A673 (cell line): ENCODE data around the gene GPR78.

Experiments
- EZH2 ChIP-seq: fragments of 200-600 bp; sonication (generic); IDR thresholded peaks from 2 replicates; pipeline ENCODE4 v1.6.1; 2017; ENCODE audit warnings: borderline replicate concordance, low read depth, mild to moderate bottlenecking, mixed read lengths, antibody characterized with exemption, low read length; ENCODE audit not compliant: poor library complexity, severe bottlenecking
- TF ChIP-seq, protein P1 (sequence below): fragments of 300-800, 200-600 bp; sonication (generic); conservative IDR thresholded peaks from 2 replicates; pipeline ENCODE4 v1.5.1; 2017; ENCODE audit warnings: low read depth, mild to moderate bottlenecking, antibody characterized with exemption, low read length, moderate library complexity, mixed read lengths

DNA sequence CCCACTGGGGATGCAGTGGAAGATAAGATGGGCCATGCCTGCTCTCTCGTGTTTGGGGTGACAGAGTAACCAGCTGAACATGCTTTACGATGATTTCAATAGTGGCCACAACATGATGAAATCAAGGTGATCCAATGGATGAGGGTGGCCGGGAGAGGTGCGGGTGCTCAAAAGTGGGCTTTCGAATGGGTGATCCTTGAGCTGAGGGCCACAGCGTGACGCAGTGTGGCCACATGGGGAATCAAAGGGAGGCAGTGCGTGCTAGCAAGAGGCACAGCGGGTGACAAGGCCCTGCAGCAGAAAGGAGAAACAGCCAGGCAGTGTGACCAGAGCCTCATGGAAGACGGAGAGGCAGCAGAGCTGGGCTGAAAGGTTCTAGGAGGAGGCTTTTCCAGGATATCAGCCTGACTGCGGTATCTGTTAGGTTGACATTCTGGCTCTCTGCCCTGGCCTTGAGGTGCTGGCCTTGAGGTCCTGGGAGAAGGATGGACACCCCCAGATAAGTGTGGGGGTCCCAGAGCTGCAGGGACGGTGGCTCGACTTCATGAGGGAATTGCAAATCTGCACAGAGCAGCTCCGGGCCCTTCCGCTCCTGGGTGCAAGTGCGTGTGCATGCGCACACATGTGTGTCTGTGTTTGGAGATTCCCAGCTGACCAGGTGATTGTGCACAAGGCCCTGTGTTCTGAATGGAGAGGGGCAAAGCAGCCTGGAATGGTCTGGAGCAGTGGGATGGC lies 38.0 kb upstream of the GPR78 start:
- TF ChIP-seq, protein P1, sequence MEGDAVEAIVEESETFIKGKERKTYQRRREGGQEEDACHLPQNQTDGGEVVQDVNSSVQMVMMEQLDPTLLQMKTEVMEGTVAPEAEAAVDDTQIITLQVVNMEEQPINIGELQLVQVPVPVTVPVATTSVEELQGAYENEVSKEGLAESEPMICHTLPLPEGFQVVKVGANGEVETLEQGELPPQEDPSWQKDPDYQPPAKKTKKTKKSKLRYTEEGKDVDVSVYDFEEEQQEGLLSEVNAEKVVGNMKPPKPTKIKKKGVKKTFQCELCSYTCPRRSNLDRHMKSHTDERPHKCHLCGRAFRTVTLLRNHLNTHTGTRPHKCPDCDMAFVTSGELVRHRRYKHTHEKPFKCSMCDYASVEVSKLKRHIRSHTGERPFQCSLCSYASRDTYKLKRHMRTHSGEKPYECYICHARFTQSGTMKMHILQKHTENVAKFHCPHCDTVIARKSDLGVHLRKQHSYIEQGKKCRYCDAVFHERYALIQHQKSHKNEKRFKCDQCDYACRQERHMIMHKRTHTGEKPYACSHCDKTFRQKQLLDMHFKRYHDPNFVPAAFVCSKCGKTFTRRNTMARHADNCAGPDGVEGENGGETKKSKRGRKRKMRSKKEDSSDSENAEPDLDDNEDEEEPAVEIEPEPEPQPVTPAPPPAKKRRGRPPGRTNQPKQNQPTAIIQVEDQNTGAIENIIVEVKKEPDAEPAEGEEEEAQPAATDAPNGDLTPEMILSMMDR = no peak
- no peak for TF ChIP-seq EZH2
